ENCODE data around the gene ZNF473. TPM values are rescaled to one million over a fixed set of nuclear protein-coding genes. Genes with fewer than 3 reads are reported as not detected.

Gene ZNF473
- total RNA-seq, 1 experiment from 2014 or later = 13.9 TPM

DNA sequence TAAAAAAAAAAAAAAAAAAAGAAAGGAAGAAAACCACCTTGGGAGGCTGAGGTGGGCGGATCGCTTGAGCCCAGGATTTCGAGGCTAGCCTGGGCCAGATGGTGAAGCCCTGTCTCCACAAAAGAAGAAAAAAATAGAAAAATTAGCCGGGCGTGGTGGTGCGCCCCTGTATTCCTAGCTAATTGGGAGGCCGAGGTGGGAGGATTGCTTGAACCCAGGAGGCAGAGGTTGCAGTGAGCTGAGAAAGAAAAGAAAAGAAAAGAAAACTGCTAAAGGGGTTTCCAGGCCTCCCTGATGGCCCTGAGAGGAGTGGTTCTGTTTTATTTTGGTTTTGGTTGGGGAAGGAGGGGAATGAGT, 723 bp downstream of the ZNF473 start:
- Histone ChIP-seq H2AFZ (peak overlapping the region; percentile 79), H3K27ac (no peak overlapping the region), H3K4me3 (peak overlapping the region; percentile 64), H3K4me1 (replicated peaks; ENCODE audit: insufficient read depth) (peaks cover 27% of the 10 kb centered on the region), H3K9me3 (ENCODE audit: insufficient read depth, low read depth) (no peaks in the 10 kb centered on the region), H3K36me3 (ENCODE audit: low read depth) (peaks cover 18% of the 10 kb centered on the region), H3K9me2 (ENCODE audit: insufficient read depth) (no peaks in the 10 kb centered on the region), H3K4me2 (peak overlapping the region; percentile 89), H3K27me3 (ENCODE audit: insufficient read depth, low read depth) (no peaks in the 10 kb centered on the region), H4K20me1 (ENCODE audit: insufficient read depth) (peaks cover 23% of the 10 kb centered on the region), H3K79me2 (ENCODE audit: low read depth) (peaks cover 82% of the 10 kb centered on the region), H3F3A (ENCODE audit: insufficient read depth, low read depth) (no peaks in the 10 kb centered on the region; the same call in 1 of the 2 replicates)
- no peak for DNase-seq
- ChIA-PET CTCF (no interaction called here), POLR2A (ENCODE audit: unreplicated experiment) (no interaction called here)
- BruUV-seq (replicated peaks) = TSS peak; percentile 50
- TF ChIP-seq, protein P1, sequence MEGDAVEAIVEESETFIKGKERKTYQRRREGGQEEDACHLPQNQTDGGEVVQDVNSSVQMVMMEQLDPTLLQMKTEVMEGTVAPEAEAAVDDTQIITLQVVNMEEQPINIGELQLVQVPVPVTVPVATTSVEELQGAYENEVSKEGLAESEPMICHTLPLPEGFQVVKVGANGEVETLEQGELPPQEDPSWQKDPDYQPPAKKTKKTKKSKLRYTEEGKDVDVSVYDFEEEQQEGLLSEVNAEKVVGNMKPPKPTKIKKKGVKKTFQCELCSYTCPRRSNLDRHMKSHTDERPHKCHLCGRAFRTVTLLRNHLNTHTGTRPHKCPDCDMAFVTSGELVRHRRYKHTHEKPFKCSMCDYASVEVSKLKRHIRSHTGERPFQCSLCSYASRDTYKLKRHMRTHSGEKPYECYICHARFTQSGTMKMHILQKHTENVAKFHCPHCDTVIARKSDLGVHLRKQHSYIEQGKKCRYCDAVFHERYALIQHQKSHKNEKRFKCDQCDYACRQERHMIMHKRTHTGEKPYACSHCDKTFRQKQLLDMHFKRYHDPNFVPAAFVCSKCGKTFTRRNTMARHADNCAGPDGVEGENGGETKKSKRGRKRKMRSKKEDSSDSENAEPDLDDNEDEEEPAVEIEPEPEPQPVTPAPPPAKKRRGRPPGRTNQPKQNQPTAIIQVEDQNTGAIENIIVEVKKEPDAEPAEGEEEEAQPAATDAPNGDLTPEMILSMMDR (conservative IDR thresholded peaks at IDR 0.05) = no peak
- TF ChIP-seq EZH2 (IDR thresholded peaks at IDR 0.05; ENCODE audit: low read depth) = no peak
- intact Hi-C loops (cut with micrococcal nuclease; ENCODE audit: unreplicated experiment) = loop anchor here (5.0 kb wide), 1 partner anchor 149 kb away; the partner anchor contains the start of genes AKT1S1 and TBC1D17

DNA sequence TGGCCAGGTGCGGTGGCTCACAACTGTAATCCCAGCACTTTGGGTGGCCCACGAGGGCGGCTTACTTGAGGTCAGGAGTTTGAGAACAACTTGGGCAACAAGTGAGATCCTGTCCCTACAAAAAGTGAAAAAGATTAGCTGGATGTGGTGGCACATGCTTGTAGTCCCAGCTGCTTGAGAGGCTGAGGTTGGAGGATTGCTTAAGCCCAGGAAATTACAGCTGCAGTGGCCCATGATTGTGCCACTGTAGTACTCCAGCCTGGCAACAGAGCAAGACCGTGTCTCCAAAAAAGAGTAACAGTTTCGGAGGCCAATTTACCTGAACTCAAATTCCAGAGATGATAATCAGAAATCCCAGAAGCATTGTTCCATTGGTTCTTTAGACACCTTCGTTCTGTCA, 4.4 kb downstream of the ZNF473 start:
- Histone ChIP-seq H3K79me2 (ENCODE audit: low read depth) (peaks cover 49% of the 10 kb centered on the region), H3K9me3 (ENCODE audit: insufficient read depth, low read depth) (no peaks in the 10 kb centered on the region; the same call in 1 of the 2 replicates), H3K4me1 (replicated peaks; ENCODE audit: insufficient read depth) (peaks cover 16% of the 10 kb centered on the region), H3K4me3 (no peak overlapping the region), H3F3A (ENCODE audit: insufficient read depth, low read depth) (no peaks in the 10 kb centered on the region; the same call in 1 of the 2 replicates), H3K27me3 (ENCODE audit: insufficient read depth, low read depth) (no peaks in the 10 kb centered on the region), H4K20me1 (ENCODE audit: insufficient read depth) (peaks cover 16% of the 10 kb centered on the region; the same call in 1 of the 2 replicates), H3K36me3 (ENCODE audit: low read depth) (peaks cover 36% of the 10 kb centered on the region), H3K4me2 (no peak overlapping the region), H2AFZ (no peak overlapping the region), H3K9me2 (ENCODE audit: insufficient read depth) (no peaks in the 10 kb centered on the region), H3K27ac (no peak overlapping the region)
- BruUV-seq (replicated peaks) = no TSS peak
- CTCF ChIA-PET = no interaction called here
- DNase-seq = no peak
- intact Hi-C loops (cut with micrococcal nuclease; ENCODE audit: unreplicated experiment) = no loop called here
- TF ChIP-seq EZH2 (IDR thresholded peaks at IDR 0.05; ENCODE audit: low read depth) = no peak
- TF ChIP-seq, protein P1 (conservative IDR thresholded peaks at IDR 0.05) = no peak
- POLR2A ChIA-PET (ENCODE audit: unreplicated experiment) = no interaction called here

DNA sequence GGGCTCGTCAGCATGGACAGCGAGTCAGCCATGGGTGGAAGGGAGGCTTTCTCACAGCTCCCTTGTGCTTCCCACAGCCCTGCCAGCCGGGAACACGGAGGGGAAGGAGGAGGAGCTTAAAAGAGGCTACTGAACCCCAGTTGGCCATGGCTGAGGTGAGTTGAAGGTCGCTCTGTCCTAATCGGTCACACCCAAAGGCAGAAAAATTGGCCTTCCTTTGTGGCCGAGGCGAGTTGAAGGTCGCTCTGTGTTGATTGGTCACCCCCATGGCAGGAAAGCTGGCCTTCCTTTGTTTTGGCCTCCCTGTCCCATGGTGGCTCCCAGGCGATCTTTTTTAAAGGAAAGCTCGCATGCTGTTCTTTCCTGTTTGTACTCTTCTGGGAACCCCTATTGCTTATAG, 5.1 kb downstream of the ZNF473 start:
- CTCF ChIA-PET = no interaction called here

More for the DNA sequence above, 5.1 kb downstream of the ZNF473 start:
- Histone ChIP-seq H2AFZ (no peak overlapping the region), H3F3A (ENCODE audit: insufficient read depth, low read depth) (no peaks in the 10 kb centered on the region; the same call in 1 of the 2 replicates), H4K20me1 (ENCODE audit: insufficient read depth) (peaks cover 16% of the 10 kb centered on the region; the same call in 1 of the 2 replicates), H3K4me3 (no peak overlapping the region), H3K27ac (no peak overlapping the region), H3K4me2 (no peak overlapping the region), H3K27me3 (ENCODE audit: insufficient read depth, low read depth) (no peaks in the 10 kb centered on the region), H3K9me3 (ENCODE audit: insufficient read depth, low read depth) (no peaks in the 10 kb centered on the region; the same call in 1 of the 2 replicates), H3K79me2 (ENCODE audit: low read depth) (peaks cover 49% of the 10 kb centered on the region), H3K4me1 (replicated peaks; ENCODE audit: insufficient read depth) (peaks cover 16% of the 10 kb centered on the region), H3K36me3 (ENCODE audit: low read depth) (peaks cover 41% of the 10 kb centered on the region), H3K9me2 (ENCODE audit: insufficient read depth) (no peaks in the 10 kb centered on the region)
- POLR2A ChIA-PET (ENCODE audit: unreplicated experiment) = interaction anchor here (0.5 kb wide), 1 partner anchor 53 kb away, joined by 3 read pairs; no protein-coding TSS in a partner anchor
- intact Hi-C loops (cut with micrococcal nuclease; ENCODE audit: unreplicated experiment) = no loop called here
- no peak for DNase-seq
- no TSS peak for BruUV-seq (replicated peaks)
- no peak for TF ChIP-seq EZH2 (IDR thresholded peaks at IDR 0.05; ENCODE audit: low read depth)
- TF ChIP-seq, protein P1 (conservative IDR thresholded peaks at IDR 0.05) = no peak

Data from PC-9 (cell line).